Keratinocyte (primary cell): Measurements from ENCODE around the gene CCL4L2.

Experiments
- CTCF ChIP-seq, 3 experiments: IDR thresholded peaks in 1 of 3; conservative IDR thresholded peaks in 1 of 3; optimal IDR thresholded peaks in 1 of 3; 2 replicates in 2 of 3; 3 replicates in 1 of 3; pipeline versions ENCODE3 to v1.5.1; 2011; ENCODE audit warnings: low read length in 3 of 3, mild to moderate bottlenecking in 3 of 3, moderate library complexity in 2 of 3, control low read depth in 1 of 3, inconsistent platforms in 1 of 3; ENCODE audit not compliant: insufficient read depth in 2 of 3; ENCODE audit errors: extremely low read depth in 1 of 3
- EZH2 ChIP-seq: IDR thresholded peaks from one replicate; pipeline ENCODE4 v1.6.1; 2012; ENCODE audit warnings: inconsistent platforms, mild to moderate bottlenecking, low read length, moderate library complexity

GRCh38 chr17:36214918-36215317 lies 4.1 kb downstream of the CCL4L2 start:
- TF ChIP-seq CTCF (optimal IDR thresholded peaks at IDR 0.05 in 1 of 3, IDR thresholded peaks at IDR 0.05 in 1 of 3, conservative IDR thresholded peaks at IDR 0.05 in 1 of 3; ENCODE audit: extremely low read depth in 1 of 3, insufficient read depth in 2 of 3, low read length in 3 of 3) (no peak), EZH2 (no peak)
